Umbilical cord (tissue), 2 donors: Measurements from ENCODE around the gene TCEANC2. TPM values are rescaled to one million over a fixed set of nuclear protein-coding genes. Genes with fewer than 3 reads are reported as not detected.

Experiments used
- DNase-seq: peaks from one replicate; pipeline ENCODE4 v3.0.0-alpha.2; 2015; ENCODE audit warnings: low spot score
- total RNA-seq: library from RNA; depleted of rRNA; stranded (reverse); fragments of >200 nt; gene quantifications from one replicate; pipeline ENCODE4 v1.2.3, GENCODE V29; 2014; ENCODE audit warnings: low replicate concordance; ENCODE audit not compliant: insufficient read depth

The TCEANC2 gene
- total RNA-seq, 1 donor from 2014 or later, result 8.7 TPM

DNA sequence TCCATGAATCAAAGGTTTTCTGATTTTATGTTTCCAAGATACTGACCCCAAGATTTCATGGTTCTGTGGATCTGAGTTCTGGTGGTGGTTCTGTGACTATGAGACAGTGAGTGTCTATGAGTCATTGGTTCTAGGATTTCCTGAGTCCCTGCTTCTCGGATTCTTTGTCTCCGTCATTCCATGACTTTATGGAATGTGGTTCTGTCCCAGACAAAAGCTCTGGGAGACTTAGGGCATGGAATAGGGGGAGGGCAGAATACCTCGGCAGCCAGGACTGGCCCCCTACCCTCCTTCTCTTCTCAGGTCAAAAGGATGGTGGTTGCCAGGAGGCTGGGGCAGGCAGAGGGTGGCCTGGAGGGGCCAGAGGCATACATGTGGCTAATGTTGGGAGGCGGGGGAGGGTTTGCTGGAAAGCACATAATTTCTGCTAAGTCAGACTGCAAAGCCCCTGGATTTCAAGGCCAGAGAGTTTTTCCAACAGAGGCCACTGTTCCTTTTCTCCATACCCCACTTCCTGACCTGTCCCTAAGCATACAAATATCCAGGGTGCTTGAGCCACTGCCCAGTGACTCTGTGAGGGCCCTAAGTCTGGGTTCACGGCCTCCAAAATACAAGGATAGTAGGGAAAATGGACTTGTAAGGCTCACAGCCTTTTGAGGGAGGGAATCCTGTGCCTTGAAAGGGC, 82.2 kb downstream of the TCEANC2 start:
- DNase-seq, result no peak

DNA sequence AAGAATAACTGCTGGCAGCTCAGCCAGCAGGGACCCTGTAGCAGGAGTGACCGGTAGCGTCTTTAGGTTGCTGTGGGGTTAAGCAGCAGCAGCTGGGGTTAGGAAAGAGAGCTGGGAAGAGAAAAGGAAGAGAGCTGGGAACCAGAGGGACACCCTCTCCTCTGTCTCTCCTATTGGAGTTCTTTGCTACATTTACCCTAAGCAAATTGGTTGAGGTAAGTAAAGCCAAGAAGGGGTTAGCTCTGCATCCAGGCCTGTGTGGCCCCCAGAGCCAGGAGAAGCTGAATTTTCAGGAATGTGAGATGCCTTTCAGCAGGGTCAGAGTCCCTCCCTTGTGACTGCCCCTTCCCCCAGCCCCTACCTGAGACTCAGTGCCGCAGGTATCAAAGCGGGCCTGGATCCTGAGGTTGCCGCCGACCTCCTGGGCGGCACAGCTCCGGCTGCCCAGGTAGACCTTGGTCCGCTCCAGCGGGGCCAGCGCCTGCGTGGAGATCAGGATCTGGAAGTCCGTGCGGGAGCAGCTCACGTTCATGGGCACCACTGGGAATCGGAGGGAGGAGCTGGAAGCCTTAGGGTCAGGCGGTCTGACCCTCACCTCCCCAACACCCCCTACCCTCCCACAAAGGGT, 83.0 kb downstream of the TCEANC2 start:
- DNase-seq, result no peak

DNA sequence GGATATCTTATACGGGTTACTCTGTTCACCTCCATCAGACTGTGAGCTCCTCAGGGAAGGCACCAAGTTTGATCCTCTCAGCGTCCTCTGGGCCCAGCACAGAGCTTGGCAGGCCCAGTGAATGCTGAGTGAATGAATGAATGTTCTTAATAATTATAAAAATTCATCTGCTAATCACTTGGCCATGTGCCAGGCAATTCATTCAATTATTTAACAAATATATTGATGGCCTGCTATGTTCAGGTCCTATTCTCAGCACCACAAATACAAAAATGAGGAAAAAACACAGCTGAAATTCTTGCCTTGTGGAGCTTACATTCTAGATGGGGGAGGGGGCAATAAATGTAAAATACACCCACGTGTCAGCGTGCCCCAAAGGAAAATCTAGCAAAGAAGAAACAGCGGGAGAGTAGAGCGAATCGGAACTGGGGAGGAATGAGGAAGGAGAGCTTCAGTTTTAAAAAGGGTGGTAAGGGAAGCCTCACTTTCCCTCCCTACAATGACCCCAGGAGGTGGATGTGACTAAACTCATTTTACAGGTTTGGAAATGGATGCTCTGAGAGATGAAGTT, 83.6 kb downstream of the TCEANC2 start:
- no peak for DNase-seq

DNA sequence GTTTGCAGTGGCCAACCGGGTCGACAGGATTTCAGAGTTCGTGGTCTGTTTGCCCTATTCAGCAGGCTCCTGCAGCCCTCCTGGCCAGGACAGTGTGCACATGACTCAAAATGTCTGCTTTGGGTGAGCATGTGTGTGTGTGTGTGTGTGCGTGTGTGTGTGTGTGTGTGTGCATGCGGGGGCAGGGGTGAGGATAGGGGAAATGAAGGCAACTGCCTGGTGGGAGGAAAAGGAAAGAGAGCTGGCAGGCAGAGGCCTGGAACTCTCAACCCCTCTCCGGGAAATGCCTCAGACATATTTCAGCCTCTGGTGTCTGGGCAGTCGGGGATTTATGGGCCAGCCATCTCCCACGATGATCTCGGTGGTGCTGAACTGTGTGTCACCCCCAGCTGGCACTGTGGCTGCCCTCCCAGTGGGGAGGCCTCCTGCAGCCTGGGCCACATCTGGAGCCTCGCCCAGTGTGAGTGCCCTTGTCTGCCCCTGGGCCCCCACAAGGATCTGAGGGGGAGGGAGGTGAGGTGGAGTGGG, 84.2 kb downstream of the TCEANC2 start:
- peak; percentile 70 for DNase-seq

DNA sequence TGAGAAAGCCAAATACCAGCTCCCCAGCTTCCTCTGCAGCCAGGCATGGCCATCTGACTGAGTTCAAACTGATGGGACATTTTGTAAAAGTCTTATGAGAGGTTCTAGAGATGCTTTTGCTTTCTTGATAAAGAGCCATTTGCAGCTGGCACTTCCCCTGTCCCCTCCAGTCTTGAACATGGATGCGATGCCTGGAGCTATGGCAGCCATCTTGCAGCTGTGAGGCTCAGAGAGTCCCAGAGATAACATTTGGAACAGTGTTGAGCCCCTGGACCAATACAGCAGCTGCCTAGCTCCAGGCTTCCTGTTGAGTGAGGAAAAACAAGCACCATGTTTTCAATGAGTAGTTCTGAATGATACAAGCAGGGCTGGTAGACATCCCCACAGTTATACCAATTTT, 85.6 kb downstream of the TCEANC2 start:
- no peak for DNase-seq

DNA sequence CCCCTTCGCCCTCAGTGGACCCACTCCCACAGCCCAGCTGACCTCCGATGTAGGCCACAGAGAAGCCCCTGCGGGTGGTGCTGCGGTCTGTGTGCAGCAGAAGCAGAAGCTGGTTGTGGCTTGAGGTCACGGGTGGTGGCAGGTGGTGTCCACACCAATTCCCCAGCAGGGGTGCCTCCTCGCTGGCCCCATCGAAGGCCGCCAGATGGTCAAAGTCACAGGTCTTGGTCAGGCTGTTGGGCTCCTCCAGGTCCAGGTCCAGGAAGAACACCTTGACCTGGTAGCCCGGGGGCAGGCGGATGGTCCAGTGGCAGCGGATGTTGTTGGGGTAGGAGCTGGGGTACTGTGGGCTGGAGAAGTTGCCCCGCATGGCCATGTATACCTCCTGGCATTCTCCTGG, 86.3 kb downstream of the TCEANC2 start:
- DNase-seq, result no peak

DNA sequence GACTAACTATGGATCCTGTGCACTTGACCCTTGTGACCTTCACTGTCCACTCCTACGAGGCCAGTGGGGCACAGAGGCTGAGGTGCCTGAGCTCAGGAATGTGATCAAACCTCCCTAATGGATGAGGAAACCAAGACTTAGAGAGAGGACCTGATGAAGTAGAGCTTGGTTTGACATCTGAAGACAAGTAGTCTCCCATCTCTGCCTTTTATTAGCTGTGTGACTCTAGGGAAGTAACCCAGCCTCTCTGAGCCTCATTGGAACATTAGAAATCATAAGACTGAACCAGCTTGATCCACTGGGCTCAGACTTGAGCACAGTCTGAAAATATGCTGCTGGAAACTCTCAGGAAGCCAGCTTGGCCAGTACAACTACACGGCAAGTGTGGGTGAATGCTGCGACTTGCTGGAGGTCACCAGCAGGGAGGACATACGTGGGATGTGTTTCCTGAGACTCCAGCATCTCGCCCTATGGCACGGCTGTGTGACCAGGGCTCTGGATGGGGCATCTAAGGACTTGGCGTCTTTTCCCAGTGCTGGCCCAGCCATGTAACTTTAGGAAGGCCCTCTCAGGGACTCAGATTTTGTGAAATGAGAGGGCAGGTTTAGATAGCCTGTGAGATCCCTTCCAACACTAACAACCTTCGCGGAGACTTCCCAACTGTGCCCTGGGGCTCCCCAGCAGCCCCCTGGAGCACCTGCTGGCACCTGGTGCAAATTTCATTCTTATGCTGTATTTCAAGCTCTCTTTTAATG, 88.9 kb downstream of the TCEANC2 start:
- no peak for DNase-seq

DNA sequence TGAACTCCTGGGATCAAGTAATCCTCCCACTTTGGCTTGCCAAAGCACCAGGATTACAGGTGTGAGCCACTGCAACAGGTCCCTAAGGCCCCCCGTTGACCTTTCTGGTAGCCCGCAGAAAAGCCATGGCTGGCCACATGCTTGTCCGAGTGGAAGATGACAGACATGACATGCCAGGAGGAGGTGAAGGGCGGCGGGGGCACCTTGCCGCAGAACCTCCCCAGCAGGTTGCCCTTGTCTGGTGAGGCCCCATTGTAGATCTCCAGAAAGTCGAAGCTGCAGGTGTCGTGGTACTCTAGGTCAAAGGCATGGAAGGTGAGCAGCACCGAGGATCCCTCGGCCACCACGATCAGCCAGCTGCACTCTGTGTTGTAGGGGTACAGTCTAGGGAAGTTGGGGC, 91.0 kb downstream of the TCEANC2 start:
- no peak for DNase-seq

DNA sequence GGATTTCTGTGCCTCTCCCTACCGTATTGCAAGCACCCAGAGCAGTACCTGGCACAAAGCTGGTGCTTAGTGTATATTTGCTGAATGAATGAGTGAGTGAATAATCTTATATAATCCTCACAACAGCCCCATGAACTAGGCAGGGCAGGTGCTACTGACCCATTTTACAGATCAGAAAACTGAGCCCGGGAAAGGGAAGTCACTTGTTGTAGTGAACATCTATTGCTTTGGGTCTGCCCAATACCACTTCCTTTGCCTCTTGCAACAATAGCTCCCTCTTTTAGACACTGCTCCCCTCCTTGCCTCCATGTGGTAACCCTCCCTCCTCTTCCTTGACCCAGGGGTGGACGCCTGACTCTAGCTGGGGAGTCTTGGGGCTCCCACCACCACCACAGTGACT, 96.3 kb downstream of the TCEANC2 start:
- no peak for DNase-seq

DNA sequence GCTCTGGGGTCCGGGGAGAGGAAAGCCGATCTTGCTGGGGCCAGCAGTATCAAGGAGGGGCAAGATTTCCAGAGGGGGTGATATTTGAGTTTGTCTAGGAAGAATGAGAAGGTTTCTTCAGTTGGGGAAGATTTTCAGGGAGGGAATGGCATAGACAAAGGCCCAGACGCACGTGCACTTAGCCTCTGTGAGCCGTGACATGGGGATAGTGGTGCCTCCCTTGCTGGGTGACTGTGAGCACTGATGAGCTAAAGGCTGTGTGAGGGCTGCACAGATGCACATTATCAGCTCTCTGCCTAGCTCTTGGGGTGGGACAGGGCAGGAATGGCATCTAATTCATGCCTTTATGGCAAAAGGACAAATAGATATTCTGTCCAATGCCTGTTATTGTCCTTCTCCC, 97.6 kb downstream of the TCEANC2 start:
- DNase-seq, result no peak

DNA sequence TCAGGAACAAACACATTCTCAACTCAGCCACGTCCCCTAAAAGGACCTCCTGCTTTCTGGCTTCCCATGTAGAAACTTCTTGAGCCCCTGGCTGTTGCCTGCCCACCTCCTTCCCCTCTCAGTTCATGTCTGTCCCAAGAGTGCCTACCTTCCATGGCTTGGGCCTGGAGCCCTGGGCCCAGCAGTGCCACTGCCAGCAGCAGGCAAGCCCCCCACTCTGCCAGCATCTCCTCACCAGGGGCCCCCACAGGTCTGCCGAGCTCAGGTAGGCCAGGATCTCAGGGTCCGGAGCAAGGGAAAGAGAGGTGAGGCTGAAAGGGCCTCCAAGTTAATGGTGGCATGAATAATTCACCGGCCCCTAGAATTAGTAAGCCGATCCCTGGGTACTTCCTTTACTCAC, 99.3 kb downstream of the TCEANC2 start, which contains the start of gene CDCP2:
CDCP2 (minus strand) TSS at position 305 of the 400 bp plus-strand sequence; CDS start at position 227, 78 bp downstream.
- DNase-seq, result no peak

DNA sequence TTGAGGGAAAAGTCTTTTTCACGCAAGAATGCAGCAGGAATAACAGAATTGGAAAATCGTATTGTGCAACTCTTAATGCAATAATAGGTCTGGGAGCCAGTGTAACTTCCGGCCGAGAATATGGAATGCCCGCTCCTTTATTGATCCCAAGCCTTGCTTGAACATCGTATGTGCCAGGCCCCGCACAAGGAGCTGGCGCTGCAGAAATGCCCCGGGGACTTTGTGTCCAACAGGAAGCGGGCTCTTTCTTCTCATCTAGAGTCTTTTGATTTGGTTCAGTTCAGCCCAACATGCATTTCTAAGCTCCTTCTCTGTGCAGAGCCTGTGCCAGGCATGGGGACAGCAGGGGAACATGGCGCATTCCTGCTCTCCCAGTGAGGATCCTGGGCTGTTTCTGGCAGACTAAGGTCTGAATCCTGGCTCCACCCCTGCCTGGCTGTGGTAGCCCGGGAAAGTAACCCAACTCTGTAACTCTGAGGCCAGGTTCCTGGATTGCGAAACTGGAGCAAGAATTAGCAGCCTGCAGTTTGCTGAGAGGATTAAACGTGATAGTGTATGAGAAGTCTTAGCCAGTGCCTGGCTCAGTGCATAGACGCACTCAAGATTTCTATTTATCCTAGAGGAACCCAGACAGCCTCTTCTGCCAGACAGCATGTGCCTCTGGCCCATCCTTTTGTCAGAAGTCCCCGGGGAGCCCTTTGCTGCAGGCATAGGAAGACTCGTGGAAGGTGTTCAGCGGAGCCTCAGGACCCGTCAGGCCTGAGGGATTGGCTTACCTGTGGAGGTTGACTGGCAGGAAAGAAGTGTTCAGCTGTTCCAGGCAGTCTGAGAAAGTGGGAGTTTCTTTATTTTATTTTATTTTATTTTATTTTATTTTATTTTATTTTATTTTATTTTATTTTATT, 100.4 kb downstream of the TCEANC2 start:
- peak; percentile 88 for DNase-seq

Other genes with a start within 250 kb of the TCEANC2 start
- gene NDC1, start 215.3 kb upstream of the TCEANC2 start, total RNA-seq, result 13.2 TPM
- 9.1 TPM for gene YIPF1, start 163.8 kb upstream of the TCEANC2 start, total RNA-seq
- not detected for gene DIO1, start 159.4 kb upstream of the TCEANC2 start, total RNA-seq
- gene IFT25, start 107.9 kb upstream of the TCEANC2 start, total RNA-seq, result 60.9 TPM
- 27.2 TPM for gene LRRC42, start 107.3 kb upstream of the TCEANC2 start, total RNA-seq
- 0.72 TPM for gene LDLRAD1, start 35.4 kb upstream of the TCEANC2 start, total RNA-seq
- 293 TPM for gene TMEM59, start 404 bp upstream of the TCEANC2 start, total RNA-seq
- gene CDCP2, start 99.4 kb downstream of the TCEANC2 start, total RNA-seq, result not detected
- 1.9 TPM for gene CYB5RL, start 146.4 kb downstream of the TCEANC2 start, total RNA-seq
- gene MRPL37, start 146.6 kb downstream of the TCEANC2 start, total RNA-seq, result 16.9 TPM